NCI-H1436 treated with DMSO at 0.1 percent for 48 hours (cell line): ENCODE data around the gene RBMS2.
"Not testable (repeated sequence)": the region's sequence is repeated elsewhere in the genome, so short reads cannot be mapped to it uniquely, and the experiment has no call there.

Experiments used
- DNase-seq: peaks from one replicate; lab custom pipeline; 2025; lab: John Stamatoyannopoulos, UW

Gene RBMS2, protein sequence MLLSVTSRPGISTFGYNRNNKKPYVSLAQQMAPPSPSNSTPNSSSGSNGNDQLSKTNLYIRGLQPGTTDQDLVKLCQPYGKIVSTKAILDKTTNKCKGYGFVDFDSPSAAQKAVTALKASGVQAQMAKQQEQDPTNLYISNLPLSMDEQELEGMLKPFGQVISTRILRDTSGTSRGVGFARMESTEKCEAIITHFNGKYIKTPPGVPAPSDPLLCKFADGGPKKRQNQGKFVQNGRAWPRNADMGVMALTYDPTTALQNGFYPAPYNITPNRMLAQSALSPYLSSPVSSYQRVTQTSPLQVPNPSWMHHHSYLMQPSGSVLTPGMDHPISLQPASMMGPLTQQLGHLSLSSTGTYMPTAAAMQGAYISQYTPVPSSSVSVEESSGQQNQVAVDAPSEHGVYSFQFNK

GRCh38 chr12:56521590-56522371, at the start of gene RBMS2:
TSS of gene RBMS2 (plus strand) at chr12:56521820. CDS start at chr12:56522024, 204 bp downstream.
- peak; percentile 78 for DNase-seq

DNA sequence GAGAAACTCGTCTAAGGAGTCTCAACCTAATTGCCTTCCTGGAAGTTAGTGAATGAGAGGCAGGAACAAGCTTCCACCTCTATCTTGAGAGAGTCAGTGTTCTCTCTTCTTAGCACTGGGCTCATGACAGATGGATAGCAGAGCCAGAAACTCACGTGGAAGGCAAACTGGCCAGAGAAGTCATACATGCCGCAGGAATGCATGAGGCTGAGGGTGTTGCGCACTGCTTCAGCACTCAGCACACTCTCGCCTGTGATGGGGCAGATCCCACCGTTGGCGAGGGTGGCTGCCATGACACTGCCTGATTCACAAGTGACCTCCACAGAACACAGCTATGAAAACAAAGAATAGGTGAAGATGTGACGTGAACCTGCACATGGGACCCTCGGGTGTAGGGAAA, 47.2 kb upstream of the RBMS2 start:
- no peak for DNase-seq

DNA sequence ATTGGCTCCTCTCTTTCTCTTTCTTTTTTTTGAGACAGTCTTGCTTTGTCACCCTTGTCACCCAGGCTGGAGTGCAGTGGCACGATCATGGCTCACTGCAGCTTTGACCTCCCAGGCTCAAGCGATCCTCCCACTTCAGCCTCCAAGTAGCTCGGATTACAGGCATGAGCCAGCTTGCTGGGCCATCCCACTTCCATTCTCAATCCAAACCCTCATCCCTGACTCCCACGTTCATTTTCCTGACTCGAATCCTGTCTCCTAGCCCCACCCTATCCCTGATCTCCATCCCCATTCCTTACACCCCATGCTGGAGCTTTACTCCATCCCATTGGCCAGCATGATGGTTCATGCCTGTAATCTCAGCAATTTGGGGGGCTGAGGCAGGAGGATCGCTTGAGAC, 45.5 kb upstream of the RBMS2 start:
- no peak for DNase-seq

GRCh38 chr12:56476972-56477432, 44.6 kb upstream of the RBMS2 start:
- no peak for DNase-seq

DNA sequence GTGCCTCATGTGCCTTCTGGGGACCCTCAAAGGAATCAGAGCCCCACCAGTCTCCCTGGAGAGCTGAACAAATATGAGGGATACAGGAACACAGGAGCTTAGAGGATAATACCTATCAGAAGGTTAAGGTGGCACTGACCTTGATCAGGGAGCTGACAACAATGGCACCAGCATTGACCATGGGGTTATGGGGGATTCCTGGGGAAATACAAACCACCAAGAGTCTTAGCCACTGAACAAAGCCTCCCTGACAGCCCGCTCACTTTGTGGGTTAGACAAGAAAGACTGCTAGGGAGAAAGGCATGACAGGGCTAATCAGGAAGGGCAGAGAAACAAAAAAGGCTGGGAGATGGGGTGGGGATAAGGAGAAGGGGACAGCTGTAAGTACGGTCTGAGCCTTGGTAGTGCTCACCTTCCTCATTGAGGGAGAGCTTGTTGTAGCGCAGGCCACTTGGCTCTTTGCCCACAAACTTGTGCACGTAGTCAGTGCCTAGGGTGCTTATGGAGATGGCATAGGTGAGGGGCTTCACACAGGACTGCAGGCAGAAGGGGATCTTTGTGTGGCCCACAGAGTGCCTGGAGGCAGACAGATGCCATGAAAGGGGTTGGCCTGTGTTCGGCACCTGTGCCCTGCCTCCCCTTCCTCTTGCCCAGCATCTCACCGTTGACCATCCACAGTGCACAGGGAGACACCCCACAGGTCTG, 43.9 kb upstream of the RBMS2 start:
- DNase-seq = no peak

DNA sequence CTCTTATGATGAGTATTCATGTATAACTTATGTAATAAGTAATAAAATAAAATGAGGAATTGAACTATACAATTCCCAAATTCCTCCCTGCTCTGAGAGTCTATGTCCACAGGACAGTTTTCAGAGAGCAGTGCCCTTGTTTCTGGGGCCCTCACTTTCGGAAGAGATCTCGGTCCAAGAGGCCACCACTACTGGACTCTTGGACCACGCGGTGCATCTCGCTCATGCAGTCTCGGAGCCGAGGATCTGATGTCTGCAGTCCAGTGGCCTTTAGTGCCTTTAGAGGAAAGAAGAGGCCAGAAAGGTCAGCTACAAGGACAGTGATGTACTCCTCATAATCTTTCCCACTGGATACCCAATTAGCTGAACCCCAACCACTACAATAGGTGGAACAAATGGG, 42.0 kb upstream of the RBMS2 start:
- no peak for DNase-seq

DNA sequence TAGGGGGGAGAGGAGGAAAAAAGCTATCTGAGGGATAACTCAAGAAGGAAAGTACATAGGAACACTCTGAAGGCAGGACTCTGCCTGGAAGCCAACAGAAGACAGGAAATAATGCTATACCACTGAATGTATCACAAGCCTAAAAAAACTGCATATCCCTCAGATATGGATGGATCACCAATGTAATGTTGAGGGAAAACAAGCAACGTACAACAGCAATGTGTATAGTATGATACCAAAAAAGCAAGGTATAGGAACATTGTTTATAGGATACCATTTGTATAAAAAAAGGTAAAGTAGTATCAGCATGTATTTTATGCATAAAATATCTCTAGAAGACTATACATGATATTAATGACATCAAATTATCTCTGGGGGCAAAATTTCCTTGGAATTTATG, 37.1 kb upstream of the RBMS2 start:
- no peak for DNase-seq

- DNase-seq = no peak
Measured at GRCh38 chr12:56486694-56487093, 34.9 kb upstream of the RBMS2 start.

- DNase-seq = no peak
Measured at GRCh38 chr12:56487448-56488040, 34.1 kb upstream of the RBMS2 start.

GRCh38 chr12:56488041-56488955, 33.3 kb upstream of the RBMS2 start, which contains the start of gene GLS2:
TSS of gene GLS2 (minus strand) at chr12:56488161. CDS start at chr12:56488118, 43 bp downstream.
- peak; percentile 46 for DNase-seq

DNA sequence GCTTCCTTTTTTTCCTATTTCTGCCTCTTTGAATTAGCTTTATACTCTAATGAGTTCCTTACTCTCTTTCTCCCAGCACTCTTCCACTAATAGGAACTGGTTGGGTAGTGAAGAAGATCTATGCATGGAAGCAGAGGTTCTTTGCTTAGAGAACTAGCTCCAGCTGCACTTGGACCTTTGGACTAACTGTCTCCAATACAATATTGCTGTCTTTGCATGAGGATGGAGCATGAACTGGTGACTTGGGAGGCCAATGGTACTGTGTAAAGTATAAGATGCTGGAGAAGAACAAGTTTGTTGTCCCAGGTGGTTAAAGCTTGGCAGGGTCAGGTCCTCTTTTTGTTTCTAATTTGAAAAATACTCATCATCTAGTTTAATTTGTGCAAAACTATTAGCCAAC, 31.3 kb upstream of the RBMS2 start:
- DNase-seq = no peak

- not testable (repeated sequence) for DNase-seq
Measured at GRCh38 chr12:56493409-56494105, 28.1 kb upstream of the RBMS2 start.

GRCh38 chr12:56494106-56494415, 27.6 kb upstream of the RBMS2 start:
- DNase-seq = not testable (repeated sequence)

DNA sequence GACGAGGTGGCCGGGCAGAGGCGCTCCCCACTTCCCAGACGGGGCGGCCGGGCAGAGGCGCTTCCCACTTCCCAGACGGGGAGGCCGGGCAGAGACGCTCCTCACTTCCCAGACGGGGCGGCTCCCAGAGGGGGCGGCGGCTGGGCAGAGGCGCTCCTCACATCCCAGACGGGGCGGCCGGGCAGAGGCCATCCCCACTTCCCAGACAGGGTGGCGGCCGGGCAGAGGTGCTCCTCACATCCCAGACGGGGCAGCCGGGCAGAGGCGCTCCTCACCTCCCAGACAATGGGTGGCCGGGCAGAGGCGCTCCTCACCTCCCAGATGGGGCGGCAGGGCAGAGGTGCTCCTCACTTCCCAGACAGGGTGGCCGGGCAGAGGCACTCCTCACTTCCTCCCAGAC, 27.1 kb upstream of the RBMS2 start:
- DNase-seq = not testable (repeated sequence)

DNA sequence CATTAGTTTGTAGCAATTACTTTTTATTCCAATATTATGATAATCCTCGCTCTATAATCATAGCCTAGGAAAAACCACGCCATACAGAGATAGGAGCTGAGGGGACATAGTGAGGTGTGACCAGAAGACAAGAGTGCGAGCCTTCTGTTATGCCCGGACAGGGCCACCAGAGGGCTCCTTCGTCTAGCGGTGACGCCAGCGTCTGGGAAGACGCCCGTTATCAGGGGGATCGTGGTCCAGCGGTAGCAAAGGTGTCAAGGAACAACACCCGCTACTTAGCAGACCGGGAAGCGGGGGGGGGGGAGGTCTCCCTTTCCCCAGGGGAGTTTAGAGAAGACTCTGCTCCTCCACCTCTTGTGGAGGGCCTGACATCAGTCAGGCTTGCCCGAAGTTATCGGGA, 24.9 kb upstream of the RBMS2 start:
- not testable (repeated sequence) for DNase-seq

DNA sequence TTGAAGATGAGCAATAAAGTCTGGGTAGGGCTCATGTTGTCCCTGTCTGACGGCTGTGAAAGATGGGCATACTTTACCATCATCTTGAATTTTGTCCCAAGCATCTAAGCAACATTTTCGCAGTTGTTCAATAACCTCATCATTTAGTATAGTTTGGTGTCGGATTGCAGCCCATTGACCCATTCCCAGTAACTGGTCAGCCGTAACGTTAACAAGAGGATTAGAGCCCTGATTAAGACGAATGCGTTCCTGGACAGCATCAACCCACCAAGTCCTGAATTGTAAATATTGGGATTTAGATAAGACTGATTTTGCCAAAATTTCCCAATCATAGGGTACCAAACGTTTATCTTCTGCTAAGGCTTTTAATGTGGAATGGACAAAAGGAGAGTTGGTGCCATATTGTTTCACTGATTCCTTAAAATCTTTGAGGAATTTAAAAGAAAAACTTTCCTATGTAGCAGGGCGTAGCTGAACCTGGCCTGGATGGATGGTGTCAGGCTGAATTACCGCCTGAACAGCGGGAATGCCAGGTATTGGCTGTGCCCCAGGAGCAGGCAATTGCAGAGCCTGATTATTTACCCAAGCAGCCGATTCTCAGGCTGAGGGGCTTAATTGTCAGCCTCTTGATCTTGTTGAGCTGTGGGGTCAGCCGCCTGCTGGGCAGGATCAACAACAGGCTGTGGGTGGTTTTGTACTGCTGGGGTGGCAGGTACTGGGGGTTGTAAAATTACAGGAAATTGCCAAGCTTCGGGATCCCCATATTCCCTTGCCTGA, 23.3 kb upstream of the RBMS2 start:
- DNase-seq = not testable (repeated sequence)

DNA sequence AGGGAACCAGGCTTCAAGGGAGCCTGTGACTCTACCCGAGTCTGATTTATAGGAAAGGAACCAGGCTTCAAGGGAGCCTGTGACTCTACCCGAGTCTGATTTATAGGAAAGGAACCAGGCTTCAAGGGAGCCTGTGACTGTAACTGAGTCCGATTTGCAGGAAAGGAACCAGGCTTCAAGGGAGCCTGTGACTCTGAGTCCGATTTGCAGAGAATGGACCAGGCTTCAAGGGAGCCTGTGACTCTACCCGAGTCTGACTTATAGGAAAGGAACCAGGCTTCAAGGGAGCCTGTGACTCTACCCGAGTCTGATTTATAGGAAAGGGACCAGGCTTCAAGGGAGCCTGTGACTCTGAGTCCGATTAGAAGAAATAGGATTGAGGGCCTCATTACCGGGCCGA, 22.2 kb upstream of the RBMS2 start:
- not testable (repeated sequence) for DNase-seq

DNA sequence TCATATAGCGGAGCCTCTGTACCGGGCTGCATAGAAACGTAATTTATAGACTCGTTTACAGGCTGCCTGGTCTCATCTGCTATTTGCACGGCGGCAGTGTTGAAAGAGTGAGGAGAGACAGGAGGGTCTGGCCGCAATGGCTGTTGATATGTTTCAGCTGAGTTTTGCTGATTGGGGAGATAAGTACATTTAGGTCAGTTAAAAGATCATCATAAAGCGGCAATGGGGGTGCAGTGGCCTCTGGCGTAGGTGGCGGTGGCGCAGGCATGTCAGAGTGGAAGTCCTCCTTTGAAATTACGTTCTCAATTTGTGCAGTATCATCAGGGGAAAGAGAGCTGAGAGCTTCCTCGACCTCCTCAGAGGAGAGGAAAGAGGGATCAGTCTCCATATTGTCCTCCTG, 21.7 kb upstream of the RBMS2 start:
- not testable (repeated sequence) for DNase-seq

DNA sequence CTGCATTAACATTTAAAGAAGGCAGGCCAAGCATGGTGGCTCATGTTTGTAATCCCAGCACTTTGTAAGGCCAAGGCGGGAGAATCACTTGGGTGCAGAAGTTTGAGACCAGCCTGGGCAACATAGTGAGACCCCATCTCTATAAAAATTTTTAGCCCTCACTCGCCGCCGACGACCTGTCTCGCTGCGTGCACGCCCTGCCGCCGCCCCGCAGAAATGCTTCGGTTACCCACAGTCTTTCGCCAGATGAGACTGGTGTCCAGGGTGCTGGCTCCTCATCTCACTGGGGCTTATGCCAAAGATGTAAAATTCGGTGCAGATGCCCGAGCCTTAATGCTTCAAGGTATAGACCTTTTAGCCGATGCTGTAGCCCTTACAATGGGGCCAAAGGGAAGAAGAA, 10.8 kb upstream of the RBMS2 start:
- DNase-seq = no peak

- DNase-seq = not testable (repeated sequence)
Measured at GRCh38 chr12:56514014-56514318, 7.7 kb upstream of the RBMS2 start.
